H1 (cell line): Measurements from ENCODE around the gene CPE. TPM values are rescaled to one million over a fixed set of nuclear protein-coding genes. Genes with fewer than 3 reads are reported as not detected.

ENCODE experiments used
- CTCF ChIA-PET: fragments of 300-600 bp; sonication (Branson Sonifier 250); formaldehyde crosslinking; loops from one replicate; lab custom pipeline; 2021; ENCODE audit not compliant: partially characterized antibody; lab: Charles Lee
- POLR2A ChIA-PET: fragments of 300-600 bp; sonication (Branson Sonifier 250); formaldehyde crosslinking; loops from one replicate; lab custom pipeline; 2021; ENCODE audit warnings: inconsistent platforms; ENCODE audit not compliant: partially characterized antibody; lab: Charles Lee
- DNase-seq, 2 experiments: peaks; one replicate each; pipeline versions ENCODE4 v3.0.0 to v3.0.0-alpha.2; 2010 to 2022; ENCODE audit warnings: low spot score in 2 of 2, low read depth in 1 of 2, mixed read lengths in 1 of 2
- FAIRE-seq: peaks from 2 replicates; lab custom pipeline; 2011; peaks lifted over from hg19 to GRCh38; lab: Jason Lieb, UNC
- H2AFZ ChIP-seq: 2 replicates; pipeline ENCODE4 v1.8.1; 2012; ENCODE audit warnings: low read length, inconsistent platforms
- H2AK5ac ChIP-seq: 2 replicates; pipeline ENCODE4 v1.6.1; 2013; ENCODE audit warnings: low read depth, low read length
- H2BK120ac ChIP-seq: replicated peaks from 2 replicates; pipeline ENCODE3; 2013; ENCODE audit warnings: low read depth, low read length, inconsistent platforms
- H2BK12ac ChIP-seq: 2 replicates; pipeline ENCODE4 v1.6.1; 2013; ENCODE audit warnings: low read depth, low read length
- H2BK15ac ChIP-seq: 2 replicates; pipeline ENCODE4 v1.6.1; 2013; ENCODE audit warnings: low read length
- H2BK20ac ChIP-seq: 2 replicates; pipeline ENCODE4 v1.6.1; 2013; ENCODE audit warnings: low read length
- H2BK5ac ChIP-seq: 2 replicates; pipeline ENCODE4 v1.6.1; 2013; ENCODE audit warnings: low read depth, low read length
- H3K14ac ChIP-seq: 2 replicates; pipeline ENCODE4 v1.6.1; 2013; ENCODE audit warnings: inconsistent platforms; ENCODE audit not compliant: insufficient read length
- H3K18ac ChIP-seq: 2 replicates; pipeline ENCODE4 v1.6.1; 2013; ENCODE audit warnings: low read length; ENCODE audit errors: extremely low read depth
- H3K23ac ChIP-seq: 2 replicates; pipeline ENCODE4 v1.6.1; 2013; ENCODE audit warnings: inconsistent platforms; ENCODE audit not compliant: insufficient read length
- H3K23me2 ChIP-seq: 2 replicates; pipeline ENCODE4 v1.6.1; 2013; ENCODE audit warnings: low read depth, low read length
- H3K27ac ChIP-seq: 2 replicates; pipeline ENCODE4 v1.6.1; 2011; ENCODE audit warnings: low read depth, low read length, inconsistent platforms
- H3K27me3 ChIP-seq, 4 experiments: replicated peaks in 1 of 4; 1 replicate in 1 of 4; 2 replicates in 3 of 4; pipeline versions ENCODE4 v1.6.1 to v1.8.1; 2011 to 2013; ENCODE audit warnings: low read length in 3 of 4, mild to moderate bottlenecking in 3 of 4, inconsistent platforms in 2 of 4, mixed read lengths in 2 of 4, moderate library complexity in 1 of 4; ENCODE audit not compliant: control insufficient read depth in 3 of 4, insufficient read depth in 3 of 4; ENCODE audit errors: extremely low read depth in 1 of 4
- H3K36me3 ChIP-seq, 4 experiments: 2 replicates each; pipeline versions ENCODE4 v1.6.1 to v1.8.1; 2011 to 2013; ENCODE audit warnings: mild to moderate bottlenecking in 4 of 4, low read length in 3 of 4, moderate library complexity in 2 of 4, control low read depth in 1 of 4, inconsistent platforms in 1 of 4; ENCODE audit not compliant: insufficient read depth in 4 of 4, control insufficient read depth in 2 of 4
- H3K4ac ChIP-seq: replicated peaks from 2 replicates; pipeline ENCODE3; 2013; ENCODE audit warnings: low read length, low read depth, mixed read lengths, inconsistent platforms; ENCODE audit not compliant: insufficient read length
- H3K4me1 ChIP-seq, 4 experiments: replicated peaks in 1 of 4; 1 replicate in 1 of 4; 2 replicates in 3 of 4; pipeline versions ENCODE4 v1.6.1 to v1.8.1; 2011 to 2013; ENCODE audit warnings: low read length in 3 of 4, inconsistent platforms in 2 of 4, mixed read lengths in 1 of 4; ENCODE audit not compliant: insufficient read depth in 4 of 4, control insufficient read depth in 3 of 4
- H3K4me2 ChIP-seq, 2 experiments: 2 replicates each; pipeline versions ENCODE4 v1.6.1 to v1.8.1; 2011 to 2013; ENCODE audit warnings: low read depth in 2 of 2, low read length in 2 of 2, control low read depth in 1 of 2, inconsistent platforms in 1 of 2, mild to moderate bottlenecking in 1 of 2; ENCODE audit not compliant: insufficient read depth in 1 of 2
- H3K4me3 ChIP-seq, 4 experiments: fragments of 200-600, 300-600 bp in 1 of 4; sonication (generic), shearing (Covaris generic), sonication (Bioruptor Twin) in 1 of 4; 2 replicates each; pipeline versions ENCODE4 v1.5.1 to v1.8.1; 2011 to 2016; ENCODE audit warnings: low read length in 4 of 4, low read depth in 3 of 4, control low read depth in 2 of 4, inconsistent platforms in 2 of 4, mild to moderate bottlenecking in 2 of 4, mixed read lengths in 1 of 4, moderate library complexity in 1 of 4; ENCODE audit not compliant: insufficient read depth in 2 of 4; ENCODE audit errors: extremely low read depth in 1 of 4
- H3K56ac ChIP-seq: replicated peaks from 2 replicates; pipeline ENCODE3; 2013; ENCODE audit warnings: low read depth, mild to moderate bottlenecking, mixed read lengths, low read length, inconsistent platforms; ENCODE audit not compliant: insufficient read length
- H3K79me1 ChIP-seq: 2 replicates; pipeline ENCODE4 v1.6.1; 2013; ENCODE audit warnings: low read depth, low read length, control low read depth
- H3K79me2 ChIP-seq, 2 experiments: 2 replicates each; pipeline versions ENCODE4 v1.6.1 to v1.8.1; 2012 to 2013; ENCODE audit warnings: low read length in 2 of 2, mild to moderate bottlenecking in 2 of 2, inconsistent platforms in 1 of 2; ENCODE audit not compliant: insufficient read depth in 2 of 2, control insufficient read depth in 1 of 2
- H3K9ac ChIP-seq, 4 experiments: replicated peaks in 1 of 4; 1 replicate in 1 of 4; 2 replicates in 3 of 4; pipeline versions ENCODE4 v1.6.1 to v1.8.1; 2011 to 2013; ENCODE audit warnings: low read depth in 3 of 4, low read length in 3 of 4, control low read depth in 2 of 4, mild to moderate bottlenecking in 2 of 4, moderate library complexity in 2 of 4, inconsistent platforms in 1 of 4; ENCODE audit errors: extremely low read depth in 1 of 4
- H3K9me3 ChIP-seq, 2 experiments: 2 replicates each; pipeline versions ENCODE4 v1.6.1 to v1.8.1; 2012 to 2013; ENCODE audit warnings: mild to moderate bottlenecking in 2 of 2, moderate library complexity in 2 of 2, control low read depth in 1 of 2, inconsistent platforms in 1 of 2, low read depth in 1 of 2, low read length in 1 of 2, mixed read lengths in 1 of 2; ENCODE audit not compliant: insufficient read depth in 2 of 2
- H4K20me1 ChIP-seq, 2 experiments: replicated peaks in 1 of 2; 2 replicates each; pipeline versions ENCODE3 to v1.8.1; 2011 to 2013; ENCODE audit warnings: inconsistent platforms in 2 of 2, low read length in 2 of 2, mild to moderate bottlenecking in 1 of 2; ENCODE audit not compliant: insufficient read depth in 2 of 2, control insufficient read depth in 1 of 2
- H4K5ac ChIP-seq: 2 replicates; pipeline ENCODE4 v1.6.1; 2013; ENCODE audit warnings: low read length, low read depth, mixed read lengths, inconsistent platforms; ENCODE audit not compliant: insufficient read length
- H4K8ac ChIP-seq: 2 replicates; pipeline ENCODE4 v1.8.0; 2013; ENCODE audit warnings: mild to moderate bottlenecking, moderate library complexity, low read length, inconsistent platforms; ENCODE audit not compliant: insufficient read depth; ENCODE audit errors: extremely low read depth
- H4K91ac ChIP-seq: replicated peaks from 2 replicates; pipeline ENCODE3; 2013; ENCODE audit warnings: low read length, mixed read lengths, inconsistent platforms; ENCODE audit not compliant: insufficient read length
- ASH2L ChIP-seq: fragments of 200-600, 300-600 bp; sonication (generic); IDR thresholded peaks from one replicate; pipeline ENCODE4 v1.7.1; 2017; ENCODE audit warnings: low read length
- BCL11A ChIP-seq, 2 experiments: IDR thresholded peaks; one replicate each; pipeline ENCODE4 v1.6.1; 2011; ENCODE audit warnings: low read depth in 2 of 2, low read length in 2 of 2, mild to moderate bottlenecking in 2 of 2
- CEBPB ChIP-seq: IDR thresholded peaks from 2 replicates; pipeline ENCODE4 v1.6.1; 2012; ENCODE audit warnings: low read depth, low read length
- CHD2 ChIP-seq: IDR thresholded peaks from 2 replicates; pipeline ENCODE4 v1.6.1; 2012; ENCODE audit warnings: low read length, improper control_type of control experiment
- CREB1 ChIP-seq: IDR thresholded peaks from 2 replicates; pipeline ENCODE4 v1.6.1; 2012; ENCODE audit warnings: inconsistent platforms
- JUN ChIP-seq: IDR thresholded peaks from 2 replicates; pipeline ENCODE4 v1.6.1; 2011; ENCODE audit warnings: low read depth, mild to moderate bottlenecking, improper control_type of control experiment, low read length
- KDM5A ChIP-seq: fragments of 200-600 bp; IDR thresholded peaks from 2 replicates; pipeline ENCODE4 v1.7.1; 2012; ENCODE audit warnings: mild to moderate bottlenecking, low read length, inconsistent platforms, mixed read lengths
- NRF1 ChIP-seq: IDR thresholded peaks from 2 replicates; pipeline ENCODE4 v1.6.1; 2011; ENCODE audit warnings: mild to moderate bottlenecking, low read depth, low read length, improper control_type of control experiment
- POLR2A ChIP-seq, 2 experiments: IDR thresholded peaks; 1 replicate in 1 of 2; 2 replicates in 1 of 2; pipeline ENCODE4 v1.6.1; 2011; ENCODE audit warnings: low read depth in 2 of 2, low read length in 2 of 2, mild to moderate bottlenecking in 2 of 2; ENCODE audit errors: control extremely low read depth in 1 of 2
- POU5F1 ChIP-seq: IDR thresholded peaks from 2 replicates; pipeline ENCODE4 v1.6.1; 2011; ENCODE audit warnings: low read depth, mild to moderate bottlenecking, low read length, moderate library complexity
- SAP30 ChIP-seq: fragments of 300-600 bp; sonication (generic); IDR thresholded peaks from 2 replicates; pipeline ENCODE4 v1.7.1; 2012; ENCODE audit warnings: low read length, moderate library complexity, mild to moderate bottlenecking, inconsistent platforms; ENCODE audit not compliant: insufficient read depth, insufficient replicate concordance
- SIX5 ChIP-seq: IDR thresholded peaks from 2 replicates; pipeline ENCODE4 v1.6.1; 2011; ENCODE audit warnings: mild to moderate bottlenecking, low read depth, low read length
- SRF ChIP-seq: IDR thresholded peaks from 2 replicates; pipeline ENCODE4 v1.6.1; 2011; ENCODE audit warnings: mild to moderate bottlenecking, low read depth, low read length, moderate library complexity
- SUZ12 ChIP-seq: fragments of 200-600 bp; sonication (generic); IDR thresholded peaks from 2 replicates; pipeline ENCODE4 v1.6.1; 2012; ENCODE audit warnings: mild to moderate bottlenecking, inconsistent platforms, low read length, moderate library complexity, mixed read lengths
- WGBS, 2 experiments: shearing (Covaris generic) in 1 of 2; methylation state at CpG; one replicate each; pipeline versions ENCODE4 v1.1.6 to v1.1.7; 2013 to 2015; ENCODE audit warnings: low lambda C conversion rate in 2 of 2, mixed read lengths in 2 of 2, inconsistent platforms in 1 of 2, low coverage in 1 of 2, missing lambda C conversion rate in 1 of 2; ENCODE audit not compliant: insufficient replicate concordance in 2 of 2, insufficient coverage in 1 of 2, insufficient read length in 1 of 2; ENCODE audit errors: extremely low coverage in 1 of 2, missing lambda C conversion rate in 1 of 2; 5-methylcytosine and 5-hydroxymethylcytosine counted together
- polyA plus RNA-seq, 7 experiments: library from polyadenylated mRNA; depleted of rRNA in 3 of 7; stranded (reverse) in 5 of 7; unstranded in 2 of 7; fragments of >200 nt in 5 of 7; fragments of 200-250 nt in 2 of 7; gene quantifications; 1 replicate in 5 of 7; 2 replicates in 1 of 7; 4 replicates in 1 of 7; pipeline versions ENCODE4 v1.2.1 to v1.2.3, GENCODE V29; 2011 to 2013; ENCODE audit warnings: missing spikeins in 2 of 7, mixed read lengths in 2 of 7
- total RNA-seq: library from RNA; stranded (reverse); fragmentation: NEBNext Ultra II Directional; extraction: Animal tissue kit (Norgen Biotek cat#: 25700); gene quantifications from 2 replicates; pipeline ENCODE4 v1.2.1, GENCODE V29; 2021

The CPE gene
- total and polyA plus RNA-seq, 2 of the 8 experiments (the other 6 are each of a cell fraction or from before 2014, with no cell fraction given) = 9.4 to 10.2 TPM

- Histone ChIP-seq H3K79me2 (no peaks in the 10 kb centered on the region), H3K9me3 (no peaks in the 10 kb centered on the region), H4K8ac (no peak overlapping the region), H3K4ac (no peak overlapping the region), H3K4me2 (no peak overlapping the region), H3K36me3 (no peaks in the 10 kb centered on the region), H3K4me3 (no peak overlapping the region), H2BK15ac (no peak overlapping the region), H3K79me1 (no peaks in the 10 kb centered on the region), H3K4me1 (no peaks in the 10 kb centered on the region), H2BK20ac (no peak overlapping the region), H3K18ac (no peak overlapping the region), H2BK120ac (no peak overlapping the region), H4K20me1 (no peaks in the 10 kb centered on the region), H2BK5ac (no peak overlapping the region), H3K9ac (no peak overlapping the region), H3K23me2 (no peaks in the 10 kb centered on the region; the same call in 1 of the 2 replicates), H3K27me3 (no peaks in the 10 kb centered on the region), H2BK12ac (no peak overlapping the region), H3K23ac (no peak overlapping the region), H2AK5ac (no peak overlapping the region), H4K5ac (no peak overlapping the region), H2AFZ (no peak overlapping the region), H3K14ac (no peak overlapping the region), H4K91ac (no peak overlapping the region), H3K27ac (no peak overlapping the region), H3K56ac (no peak overlapping the region)
- ChIA-PET POLR2A (no interaction called here), CTCF (interaction anchor here (0.6 kb wide), 1 partner anchor 252 kb away, joined by 3 read pairs; no protein-coding TSS in a partner anchor)
- TF ChIP-seq POLR2A (IDR thresholded peaks at IDR 0.05; ENCODE audit: control extremely low read depth in 1 of 2, low read depth in 2 of 2, low read length in 2 of 2) (no peak), SUZ12 (no peak), JUN (no peak), CREB1 (no peak), POU5F1 (no peak), NRF1 (no peak), BCL11A (IDR thresholded peaks at IDR 0.05; ENCODE audit: low read depth in 2 of 2, low read length in 2 of 2) (no peak), ASH2L (no peak), CHD2 (no peak), SAP30 (no peak), CEBPB (no peak), KDM5A (no peak), SIX5 (no peak), SRF (no peak)
- FAIRE-seq (no peak), DNase-seq (no peak)
- WGBS, 2 experiments = 88% methylated on average over 7 of the region's 7 CpGs; no CpG with 5 or more reads in 1 of the 2 experiments
Observed at GRCh38 chr4:165505958-165506837, 127.4 kb downstream of the CPE start.
